ENCODE measurements around the gene MAML3.

MAML3 gene

GRCh38 chr4:140097572-140097971, 56.4 kb downstream of the MAML3 start:
- no peak for DNase-seq

GRCh38 chr4:140096921-140097320, 57.1 kb downstream of the MAML3 start:
- no peak for DNase-seq

GRCh38 chr4:140096483-140096861, 57.5 kb downstream of the MAML3 start:
- no peak for DNase-seq

- no peak for DNase-seq
These were observed 58.1 kb downstream of the MAML3 start for GRCh38 chr4:140095694-140096482.

- no peak for DNase-seq
These were observed 59.3 kb downstream of the MAML3 start for GRCh38 chr4:140094438-140095420.

- peak; percentile 83 for DNase-seq
These were observed 61.7 kb downstream of the MAML3 start for GRCh38 chr4:140092094-140092851.

GRCh38 chr4:140091305-140091704, 62.7 kb downstream of the MAML3 start:
- DNase-seq: no peak

GRCh38 chr4:140090215-140090731, 63.7 kb downstream of the MAML3 start:
- no peak for DNase-seq

GRCh38 chr4:140089216-140089615, 64.8 kb downstream of the MAML3 start:
- DNase-seq: no peak

GRCh38 chr4:140088323-140088967, 65.5 kb downstream of the MAML3 start:
- no peak for DNase-seq

- no peak for DNase-seq
These were observed 68.1 kb downstream of the MAML3 start for GRCh38 chr4:140085881-140086280.

GRCh38 chr4:140085062-140085622, 68.8 kb downstream of the MAML3 start:
- no peak for DNase-seq

GRCh38 chr4:140084385-140084784, 69.6 kb downstream of the MAML3 start:
- DNase-seq: no peak

GRCh38 chr4:140082391-140082755, 71.6 kb downstream of the MAML3 start:
- DNase-seq: no peak

- DNase-seq: no peak
These were observed 72.2 kb downstream of the MAML3 start for GRCh38 chr4:140081641-140082390.

GRCh38 chr4:140080883-140081282, 73.1 kb downstream of the MAML3 start:
- no peak for DNase-seq

GRCh38 chr4:140078366-140078765, 75.6 kb downstream of the MAML3 start:
- no peak for DNase-seq

- no peak for DNase-seq
These were observed 77.7 kb downstream of the MAML3 start for GRCh38 chr4:140076307-140076706.

- DNase-seq: no peak
These were observed 82.2 kb downstream of the MAML3 start for GRCh38 chr4:140071806-140072205.

- no peak for DNase-seq
These were observed 83.0 kb downstream of the MAML3 start for GRCh38 chr4:140070973-140071372.

GRCh38 chr4:140070366-140070765, 83.6 kb downstream of the MAML3 start:
- no peak for DNase-seq

All from NCI-H1105 (cell line).